ENCODE results near the gene MX2. TPM values are rescaled to one million over a fixed set of nuclear protein-coding genes. Genes with fewer than 3 reads are reported as not detected.

Gene MX2
- total RNA-seq, 1 experiment from 2014 or later, result 56.7 TPM

DNA sequence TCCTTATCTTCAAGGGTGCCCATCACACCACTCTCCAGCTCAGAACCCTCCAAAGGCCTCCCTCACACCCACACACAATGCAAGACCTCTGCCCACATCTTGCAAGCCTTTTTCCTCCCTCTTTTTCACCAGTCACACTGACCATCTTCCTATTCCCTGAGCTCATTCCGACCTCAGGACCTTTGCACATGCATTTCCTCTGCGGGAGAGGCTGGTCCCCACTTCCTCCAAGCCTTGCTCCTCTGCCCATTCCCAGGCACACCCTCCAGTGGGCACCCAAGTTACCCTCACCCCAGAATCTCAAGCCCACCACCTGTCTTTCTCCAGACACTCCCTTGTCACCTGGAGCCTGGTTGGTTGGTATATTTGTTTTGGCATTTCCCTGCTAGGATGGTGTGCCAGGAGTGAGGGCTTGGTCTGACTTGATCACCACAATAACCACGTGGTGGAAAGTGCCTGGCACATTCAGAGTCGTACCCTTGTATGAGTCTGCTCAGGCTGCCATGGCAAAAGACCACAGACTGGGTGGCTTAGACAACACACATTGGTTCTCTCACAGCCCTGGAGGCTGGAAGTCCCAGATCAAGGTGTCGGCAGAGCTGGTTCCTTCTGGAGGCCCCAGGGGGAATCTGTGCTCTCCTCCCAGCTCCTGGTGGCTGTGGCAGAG is 13.2 kb downstream of the MX2 start:
- TF ChIP-seq, protein P1, sequence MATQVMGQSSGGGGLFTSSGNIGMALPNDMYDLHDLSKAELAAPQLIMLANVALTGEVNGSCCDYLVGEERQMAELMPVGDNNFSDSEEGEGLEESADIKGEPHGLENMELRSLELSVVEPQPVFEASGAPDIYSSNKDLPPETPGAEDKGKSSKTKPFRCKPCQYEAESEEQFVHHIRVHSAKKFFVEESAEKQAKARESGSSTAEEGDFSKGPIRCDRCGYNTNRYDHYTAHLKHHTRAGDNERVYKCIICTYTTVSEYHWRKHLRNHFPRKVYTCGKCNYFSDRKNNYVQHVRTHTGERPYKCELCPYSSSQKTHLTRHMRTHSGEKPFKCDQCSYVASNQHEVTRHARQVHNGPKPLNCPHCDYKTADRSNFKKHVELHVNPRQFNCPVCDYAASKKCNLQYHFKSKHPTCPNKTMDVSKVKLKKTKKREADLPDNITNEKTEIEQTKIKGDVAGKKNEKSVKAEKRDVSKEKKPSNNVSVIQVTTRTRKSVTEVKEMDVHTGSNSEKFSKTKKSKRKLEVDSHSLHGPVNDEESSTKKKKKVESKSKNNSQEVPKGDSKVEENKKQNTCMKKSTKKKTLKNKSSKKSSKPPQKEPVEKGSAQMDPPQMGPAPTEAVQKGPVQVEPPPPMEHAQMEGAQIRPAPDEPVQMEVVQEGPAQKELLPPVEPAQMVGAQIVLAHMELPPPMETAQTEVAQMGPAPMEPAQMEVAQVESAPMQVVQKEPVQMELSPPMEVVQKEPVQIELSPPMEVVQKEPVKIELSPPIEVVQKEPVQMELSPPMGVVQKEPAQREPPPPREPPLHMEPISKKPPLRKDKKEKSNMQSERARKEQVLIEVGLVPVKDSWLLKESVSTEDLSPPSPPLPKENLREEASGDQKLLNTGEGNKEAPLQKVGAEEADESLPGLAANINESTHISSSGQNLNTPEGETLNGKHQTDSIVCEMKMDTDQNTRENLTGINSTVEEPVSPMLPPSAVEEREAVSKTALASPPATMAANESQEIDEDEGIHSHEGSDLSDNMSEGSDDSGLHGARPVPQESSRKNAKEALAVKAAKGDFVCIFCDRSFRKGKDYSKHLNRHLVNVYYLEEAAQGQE (IDR thresholded peaks at IDR 0.05; ENCODE audit: insufficient read depth in 1 of 2, low read depth in 2 of 2, low read length in 1 of 2), result no peak
- TF ChIP-seq, protein P2, sequence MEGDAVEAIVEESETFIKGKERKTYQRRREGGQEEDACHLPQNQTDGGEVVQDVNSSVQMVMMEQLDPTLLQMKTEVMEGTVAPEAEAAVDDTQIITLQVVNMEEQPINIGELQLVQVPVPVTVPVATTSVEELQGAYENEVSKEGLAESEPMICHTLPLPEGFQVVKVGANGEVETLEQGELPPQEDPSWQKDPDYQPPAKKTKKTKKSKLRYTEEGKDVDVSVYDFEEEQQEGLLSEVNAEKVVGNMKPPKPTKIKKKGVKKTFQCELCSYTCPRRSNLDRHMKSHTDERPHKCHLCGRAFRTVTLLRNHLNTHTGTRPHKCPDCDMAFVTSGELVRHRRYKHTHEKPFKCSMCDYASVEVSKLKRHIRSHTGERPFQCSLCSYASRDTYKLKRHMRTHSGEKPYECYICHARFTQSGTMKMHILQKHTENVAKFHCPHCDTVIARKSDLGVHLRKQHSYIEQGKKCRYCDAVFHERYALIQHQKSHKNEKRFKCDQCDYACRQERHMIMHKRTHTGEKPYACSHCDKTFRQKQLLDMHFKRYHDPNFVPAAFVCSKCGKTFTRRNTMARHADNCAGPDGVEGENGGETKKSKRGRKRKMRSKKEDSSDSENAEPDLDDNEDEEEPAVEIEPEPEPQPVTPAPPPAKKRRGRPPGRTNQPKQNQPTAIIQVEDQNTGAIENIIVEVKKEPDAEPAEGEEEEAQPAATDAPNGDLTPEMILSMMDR (IDR thresholded peaks at IDR 0.05), result no peak
- TF ChIP-seq SIN3A (IDR thresholded peaks at IDR 0.05; ENCODE audit: borderline replicate concordance, insufficient read depth, low read depth, low read length), result no peak
- no peak for TF ChIP-seq POLR2AphosphoS5 (IDR thresholded peaks at IDR 0.05; ENCODE audit: low read depth, low read length)
- TF ChIP-seq TCF7L2 (IDR thresholded peaks at IDR 0.05; ENCODE audit: low read depth, low read length), result no peak
- ChIA-PET CTCF (no interaction called here), POLR2A (no interaction called here)
- BruUV-seq (replicated peaks), result no TSS peak
- ATAC-seq (no peak), DNase-seq (ENCODE audit: low read depth, low spot score) (no peak)
- Histone ChIP-seq H3K4me1 (ENCODE audit: control insufficient read depth, insufficient read depth, low read length) (no peaks in the 10 kb centered on the region), H3K4me3 (ENCODE audit: low read depth in 2 of 2, low read length in 2 of 2) (no peak overlapping the region), H3K27me3 (ENCODE audit: control insufficient read depth, insufficient read depth, low read length) (no peaks in the 10 kb centered on the region), H3K36me3 (ENCODE audit: control insufficient read depth, insufficient read depth, low read length) (no peaks in the 10 kb centered on the region), H3K27ac (ENCODE audit: low read length) (no peak overlapping the region), H3K9me3 (ENCODE audit: control insufficient read depth, insufficient read depth, low read depth, low read length) (no peaks in the 10 kb centered on the region)
- intact Hi-C loops (cut with micrococcal nuclease; ENCODE audit: unreplicated experiment) (no loop called here), in situ Hi-C loops (cut with HindIII; ENCODE audit: low pct_unique_long_range_greater_than_20kb, low sequenced_read_pairs) (no loop called here)

DNA sequence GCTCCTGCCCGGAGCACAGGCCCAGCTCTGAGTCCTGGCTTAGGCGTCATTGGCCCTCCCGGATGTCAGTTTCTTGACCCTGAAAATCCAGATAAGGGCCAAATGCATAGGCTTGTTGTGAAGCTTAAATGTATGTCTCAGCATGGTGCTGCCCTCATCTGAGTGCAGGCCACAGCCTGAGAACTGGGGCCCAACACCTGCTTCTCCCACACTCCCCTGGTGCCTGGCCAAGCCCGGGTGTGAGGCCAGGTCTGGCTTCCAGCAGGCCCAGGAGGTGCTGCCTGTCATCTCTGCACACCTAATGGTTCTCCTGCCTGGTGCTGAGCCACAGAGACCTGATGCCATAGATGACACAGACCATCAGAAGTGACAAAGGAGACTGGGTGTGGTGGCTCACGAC is 14.0 kb downstream of the MX2 start:
- intact Hi-C loops (cut with micrococcal nuclease; ENCODE audit: unreplicated experiment) (no loop called here), in situ Hi-C loops (cut with HindIII; ENCODE audit: low pct_unique_long_range_greater_than_20kb, low sequenced_read_pairs) (no loop called here)
- no TSS peak for BruUV-seq (replicated peaks)
- H3K4me3 ChIP-seq (ENCODE audit: low read depth in 2 of 2, low read length in 2 of 2), result no peak overlapping the region
- no peaks in the 10 kb centered on the region for H3K27me3 ChIP-seq (ENCODE audit: control insufficient read depth, insufficient read depth, low read length)
- ATAC-seq (no peak), DNase-seq (ENCODE audit: low read depth, low spot score) (no peak)
- CTCF ChIA-PET, result no interaction called here
- no peaks in the 10 kb centered on the region for H3K36me3 ChIP-seq (ENCODE audit: control insufficient read depth, insufficient read depth, low read length)
- H3K9me3 ChIP-seq (ENCODE audit: control insufficient read depth, insufficient read depth, low read depth, low read length), result no peaks in the 10 kb centered on the region
- TF ChIP-seq POLR2AphosphoS5 (IDR thresholded peaks at IDR 0.05; ENCODE audit: low read depth, low read length) (no peak), TCF7L2 (IDR thresholded peaks at IDR 0.05; ENCODE audit: low read depth, low read length) (no peak), SIN3A (IDR thresholded peaks at IDR 0.05; ENCODE audit: borderline replicate concordance, insufficient read depth, low read depth, low read length) (no peak)
- TF ChIP-seq, protein P2 (IDR thresholded peaks at IDR 0.05), result no peak
- TF ChIP-seq, protein P1 (IDR thresholded peaks at IDR 0.05; ENCODE audit: insufficient read depth in 1 of 2, low read depth in 2 of 2, low read length in 1 of 2), result no peak
- H3K4me1 ChIP-seq (ENCODE audit: control insufficient read depth, insufficient read depth, low read length), result no peaks in the 10 kb centered on the region
- no peak overlapping the region for H3K27ac ChIP-seq (ENCODE audit: low read length)
- POLR2A ChIA-PET, result interaction anchor here (0.5 kb wide), 1 partner anchor 664 kb away, joined by 3 read pairs; no protein-coding TSS in a partner anchor
